K562 (cell line): ENCODE data around the gene SCAMP3. TPM values are rescaled to one million over a fixed set of nuclear protein-coding genes. Genes with fewer than 3 reads are reported as not detected.

Source experiments
- ATAC-seq: fragments of 200-7000 bp; cut with Tn5 transposase; 3 replicates; pipeline ENCODE4 v1.9.1; 2020; ENCODE audit warnings: moderate library complexity
- BruUV-seq: library from RNA; stranded (reverse); fragments of 400-500 nt; replicated peaks from 2 replicates; lab custom pipeline; 2021; lab: Mats Ljungman, UMichigan
- CTCF ChIA-PET: fragments of 300-600 bp; formaldehyde crosslinking; extraction: SDS; loops from one replicate; lab custom pipeline; 2021; ENCODE audit warnings: low intra/inter-chr PET ratio; lab: Yijun Ruan, JAX
- POLR2A ChIA-PET: fragments of 300-600, 350-650 bp; sonication (Branson Sonifier 250); formaldehyde crosslinking; extraction: SDS; loops from one replicate; lab custom pipeline; 2021; ENCODE audit warnings: antibody characterized with exemption, inconsistent platforms; lab: Yijun Ruan, JAX
- DNase-seq, 4 experiments: peaks; one replicate each; pipeline versions ENCODE4 v3.0.0 to v3.0.0-alpha.2; 2011 to 2018; ENCODE audit warnings: low spot score in 3 of 4, mixed read lengths in 3 of 4; ENCODE audit errors: extremely low read depth in 1 of 4
- FAIRE-seq: peaks from 2 replicates; lab custom pipeline; 2011; peaks lifted over from hg19 to GRCh38; lab: Jason Lieb, UNC
- H2AFZ ChIP-seq: 2 replicates; pipeline ENCODE4 v1.6.0; 2011; ENCODE audit warnings: low read depth, low read length, control low read depth, inconsistent platforms
- H3K27ac ChIP-seq: fragments of 200-600 bp; 3 replicates; pipeline ENCODE4 v1.8.0; 2011; ENCODE audit warnings: low read depth, mild to moderate bottlenecking, control low read depth, inconsistent platforms, low read length, moderate library complexity, mixed read lengths; ENCODE audit errors: extremely low read depth
- H3K27me3 ChIP-seq, 2 experiments: fragments of 300-600 bp in 1 of 2; 2 replicates in 1 of 2; 3 replicates in 1 of 2; pipeline versions ENCODE4 v1.6.0 to v1.8.0; 2011; ENCODE audit warnings: inconsistent platforms in 2 of 2, low read length in 2 of 2, mild to moderate bottlenecking in 1 of 2, mixed read lengths in 1 of 2, moderate library complexity in 1 of 2; ENCODE audit not compliant: control insufficient read depth in 2 of 2, insufficient read depth in 2 of 2
- H3K36me3 ChIP-seq: fragments of 300-600 bp; 3 replicates; pipeline ENCODE4 v1.8.0; 2011; ENCODE audit warnings: mild to moderate bottlenecking, low read length, inconsistent platforms; ENCODE audit not compliant: control insufficient read depth, insufficient read depth
- H3K4me1 ChIP-seq, 2 experiments: fragments of 200-600 bp in 1 of 2; replicated peaks in 1 of 2; 2 replicates in 1 of 2; 3 replicates in 1 of 2; pipeline versions ENCODE4 v1.5.1 to v1.8.0; 2011; ENCODE audit warnings: inconsistent platforms in 2 of 2, low read length in 2 of 2, mild to moderate bottlenecking in 1 of 2, mixed read lengths in 1 of 2, moderate library complexity in 1 of 2; ENCODE audit not compliant: control insufficient read depth in 2 of 2, insufficient read depth in 2 of 2
- H3K4me2 ChIP-seq: 2 replicates; pipeline ENCODE4 v1.6.1; 2011; ENCODE audit warnings: low read length, control low read depth, inconsistent platforms, mixed read lengths; ENCODE audit not compliant: insufficient read depth
- H3K4me3 ChIP-seq: fragments of 200-600 bp; sonication (generic), shearing (Covaris generic); 2 replicates; pipeline ENCODE4 v1.5.1; 2016; ENCODE audit warnings: control low read depth, inconsistent platforms
- H3K79me2 ChIP-seq: fragments of 200-600 bp; 3 replicates; pipeline ENCODE4 v1.8.0; 2011; ENCODE audit warnings: low read length, inconsistent platforms; ENCODE audit not compliant: control insufficient read depth, insufficient read depth
- H3K9ac ChIP-seq, 2 experiments: 2 replicates each; pipeline versions ENCODE4 v1.6.0 to v1.6.1; 2011; ENCODE audit warnings: low read depth in 2 of 2, low read length in 2 of 2, control low read depth in 1 of 2, inconsistent platforms in 1 of 2, mild to moderate bottlenecking in 1 of 2, mixed read lengths in 1 of 2; ENCODE audit not compliant: insufficient read depth in 1 of 2
- H3K9me1 ChIP-seq: one replicate; pipeline ENCODE4 v1.6.0; 2011; ENCODE audit warnings: inconsistent platforms, mild to moderate bottlenecking, low read length, moderate library complexity; ENCODE audit not compliant: control insufficient read depth, insufficient read depth
- H3K9me3 ChIP-seq: replicated peaks from 2 replicates; pipeline ENCODE4 v1.5.1; 2011; ENCODE audit warnings: low read depth, low read length, inconsistent platforms; ENCODE audit not compliant: control insufficient read depth, insufficient read depth
- H4K20me1 ChIP-seq: replicated peaks from 2 replicates; pipeline ENCODE4 v1.6.1; 2011; ENCODE audit warnings: low read length, inconsistent platforms, mixed read lengths; ENCODE audit not compliant: control insufficient read depth, insufficient read depth
- RAD21 ChIP-seq, 2 experiments: fragments of 250-450 bp in 1 of 2; fragments of 450-650 bp in 1 of 2; sonication (Bioruptor Pico) in 1 of 2; formaldehyde crosslinking in 1 of 2; IDR thresholded peaks in 1 of 2; conservative IDR thresholded peaks in 1 of 2; 2 replicates each; pipeline versions ENCODE4 v1.4.0 to v1.8.0; 2020 to 2022; ENCODE audit warnings: mild to moderate bottlenecking in 2 of 2, moderate library complexity in 1 of 2
- STAT5A ChIP-seq: IDR thresholded peaks from 2 replicates; pipeline ENCODE4 v1.6.1; 2012; ENCODE audit warnings: low read length, inconsistent platforms, borderline replicate concordance
- ZEB2 ChIP-seq: fragments of 450-650 bp; IDR thresholded peaks from 2 replicates; pipeline ENCODE4 v1.6.1; 2016
- ZNF140 ChIP-seq: fragments of 250-450 bp; sonication (Bioruptor Pico); IDR thresholded peaks from 2 replicates; pipeline ENCODE4 v1.8.0; 2021; ENCODE audit warnings: moderate library complexity, mild to moderate bottlenecking, inconsistent platforms
- ZNF354B ChIP-seq: fragments of 250-450 bp; sonication (Bioruptor Pico); IDR thresholded peaks from 2 replicates; pipeline ENCODE4 v1.4.0; 2020
- ZNF766 ChIP-seq: fragments of 200-800 bp; sonication (Bioruptor generic); conservative IDR thresholded peaks from 2 replicates; pipeline ENCODE4 v1.6.1; 2016; ENCODE audit warnings: missing genetic modification characterization, missing compliant biosample characterization
- WGBS: fragments of 100-300 bp; shearing (Covaris generic); methylation state at CpG from one replicate; pipeline ENCODE4 v1.1.6; 2016; ENCODE audit warnings: low coverage, mixed read lengths; ENCODE audit not compliant: insufficient coverage; ENCODE audit errors: missing lambda C conversion rate; 5-methylcytosine and 5-hydroxymethylcytosine counted together
- in situ Hi-C: fragments of 300-500 bp; cut with MboI; formaldehyde crosslinking; loops from 4 replicates; pipeline ENCODE4 v1.15.0; 2018; ENCODE audit warnings: inconsistent platforms, mixed read lengths
- intact Hi-C: fragments of 100-400 bp; cut with micrococcal nuclease; formaldehyde crosslinking; loops from 2 replicates; pipeline ENCODE4 v1.14.2; 2022
- polyA plus RNA-seq, 8 experiments: library from polyadenylated mRNA; depleted of rRNA in 4 of 8; stranded (reverse) in 5 of 8; unstranded in 3 of 8; fragments of >200 nt; fragmentation: Nextera tagmentation in 2 of 8; fragmentation: Illumina TruSeq in 1 of 8; extraction: Ambion mirVana in 2 of 8; extraction: Trizol in 1 of 8; gene quantifications; 2 replicates each; pipeline versions ENCODE4 v1.2.1 to v1.2.3, GENCODE V29; 2011 to 2014; ENCODE audit warnings: inconsistent platforms in 1 of 8, missing spikeins in 1 of 8
- total RNA-seq, 7 experiments: library from RNA; depleted of rRNA in 6 of 7; stranded (reverse); fragments of >200 nt in 6 of 7; fragmentation: Illumina TruSeq in 2 of 7; extraction: Trizol in 2 of 7; gene quantifications; 2 replicates each; pipeline versions ENCODE4 v1.2.1 to v1.2.3, GENCODE V29; 2011 to 2021; ENCODE audit warnings: low replicate concordance in 1 of 7
- TF ChIP-seq, protein P1 (sequence below): fragments of 250-450 bp; sonication (Bioruptor Pico); IDR thresholded peaks from 2 replicates; pipeline ENCODE4 v1.4.0; 2020; ENCODE audit warnings: mild to moderate bottlenecking, moderate library complexity
- TF ChIP-seq, protein P2 (sequence below): fragments of 450-650 bp; IDR thresholded peaks from 2 replicates; pipeline ENCODE4 v1.7.0; 2016; ENCODE audit warnings: borderline replicate concordance

SCAMP3 gene
- total and polyA plus RNA-seq, 9 of the 15 experiments (the other 6 are each of a cell fraction or from before 2014, with no cell fraction given) = 14.2 to 131 (median 86.1) TPM

GRCh38 chr1:155279268-155279667 is 17.1 kb upstream of the SCAMP3 start:
- POLR2A ChIA-PET = no interaction called here

More at GRCh38 chr1:155279268-155279667, 17.1 kb upstream of the SCAMP3 start:
- no TSS peak for BruUV-seq
- H3K4me1 ChIP-seq = peaks cover 18 to 41% of the 10 kb centered on the region in 2 experiments; a peak in 4 of 5 replicates
- peak overlapping the region in 1 of 2 experiments; percentile 70; a peak in 1 of 4 replicates for H3K9ac ChIP-seq
- no peak overlapping the region for H3K27ac ChIP-seq
- H3K79me2 ChIP-seq = no peaks in the 10 kb centered on the region; the same call in 2 of the 3 replicates
- ATAC-seq (no peak), FAIRE-seq (no peak), DNase-seq (no peak)
- CTCF ChIA-PET = interaction anchor here (0.6 kb wide), 1 partner anchor 37 kb away, joined by 4 read pairs; no protein-coding TSS in a partner anchor
- H3K9me3 ChIP-seq = no peaks in the 10 kb centered on the region
- no peaks in the 10 kb centered on the region for H3K9me1 ChIP-seq
- intact Hi-C loops (no loop called here), in situ Hi-C loops (no loop called here)
- WGBS = 56% methylated on average over 2 of the region's 2 CpGs
- H3K27me3 ChIP-seq = no peaks in the 10 kb centered on the region
- no peak overlapping the region for H3K4me3 ChIP-seq
- peaks cover 10% of the 10 kb centered on the region; the same call in 2 of the 3 replicates for H3K36me3 ChIP-seq
- TF ChIP-seq ZNF354B (CRISPR knock-in tag) = no peak
- TF ChIP-seq RAD21 (CRISPR knock-in tag; conservative IDR thresholded peaks at IDR 0.05 in 1 of 2, IDR thresholded peaks at IDR 0.05 in 1 of 2) = no peak
- no peak for TF ChIP-seq STAT5A
- no peak for TF ChIP-seq ZNF766
- no peak for TF ChIP-seq ZEB2
- TF ChIP-seq, protein P1, sequence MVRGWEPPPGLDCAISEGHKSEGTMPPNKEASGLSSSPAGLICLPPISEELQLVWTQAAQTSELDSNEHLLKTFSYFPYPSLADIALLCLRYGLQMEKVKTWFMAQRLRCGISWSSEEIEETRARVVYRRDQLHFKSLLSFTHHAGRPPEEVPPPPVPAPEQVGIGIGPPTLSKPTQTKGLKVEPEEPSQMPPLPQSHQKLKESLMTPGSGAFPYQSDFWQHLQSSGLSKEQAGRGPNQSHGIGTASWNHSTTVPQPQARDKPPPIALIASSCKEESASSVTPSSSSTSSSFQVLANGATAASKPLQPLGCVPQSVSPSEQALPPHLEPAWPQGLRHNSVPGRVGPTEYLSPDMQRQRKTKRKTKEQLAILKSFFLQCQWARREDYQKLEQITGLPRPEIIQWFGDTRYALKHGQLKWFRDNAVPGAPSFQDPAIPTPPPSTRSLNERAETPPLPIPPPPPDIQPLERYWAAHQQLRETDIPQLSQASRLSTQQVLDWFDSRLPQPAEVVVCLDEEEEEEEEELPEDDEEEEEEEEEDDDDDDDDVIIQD = no peak
- TF ChIP-seq, protein P2, sequence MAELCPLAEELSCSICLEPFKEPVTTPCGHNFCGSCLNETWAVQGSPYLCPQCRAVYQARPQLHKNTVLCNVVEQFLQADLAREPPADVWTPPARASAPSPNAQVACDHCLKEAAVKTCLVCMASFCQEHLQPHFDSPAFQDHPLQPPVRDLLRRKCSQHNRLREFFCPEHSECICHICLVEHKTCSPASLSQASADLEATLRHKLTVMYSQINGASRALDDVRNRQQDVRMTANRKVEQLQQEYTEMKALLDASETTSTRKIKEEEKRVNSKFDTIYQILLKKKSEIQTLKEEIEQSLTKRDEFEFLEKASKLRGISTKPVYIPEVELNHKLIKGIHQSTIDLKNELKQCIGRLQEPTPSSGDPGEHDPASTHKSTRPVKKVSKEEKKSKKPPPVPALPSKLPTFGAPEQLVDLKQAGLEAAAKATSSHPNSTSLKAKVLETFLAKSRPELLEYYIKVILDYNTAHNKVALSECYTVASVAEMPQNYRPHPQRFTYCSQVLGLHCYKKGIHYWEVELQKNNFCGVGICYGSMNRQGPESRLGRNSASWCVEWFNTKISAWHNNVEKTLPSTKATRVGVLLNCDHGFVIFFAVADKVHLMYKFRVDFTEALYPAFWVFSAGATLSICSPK = no peak
- TF ChIP-seq ZNF140 (CRISPR knock-in tag) = no peak
- no peaks in the 10 kb centered on the region for H4K20me1 ChIP-seq
- H2AFZ ChIP-seq = no peak overlapping the region
- no peak overlapping the region for H3K4me2 ChIP-seq
